ENCODE results near the gene GOLGB1. TPM values are rescaled to one million over a fixed set of nuclear protein-coding genes. Genes with fewer than 3 reads are reported as not detected.
"Not testable (repeated sequence)": the region's sequence is repeated elsewhere in the genome, so short reads cannot be mapped to it uniquely, and the experiment has no call there.

The GOLGB1 gene
- total RNA-seq, 1 donor from 2014 or later, result 87.9 TPM

GRCh38 chr3:121698476-121698875, 51.1 kb downstream of the GOLGB1 start:
- H3K27ac ChIP-seq, result no peak overlapping the region
- intact Hi-C loops (cut with DNase I), result no loop called here
- DNase-seq (ENCODE audit: low spot score in 2 of 2), result no peak
- no peak overlapping the region for H3K4me3 ChIP-seq
- no peaks in the 10 kb centered on the region for H3K27me3 ChIP-seq
- H3K4me1 ChIP-seq, result no peaks in the 10 kb centered on the region
- H3K36me3 ChIP-seq, result peaks cover 43 to 83% of the 10 kb centered on the region in 2 donors
- TF ChIP-seq CTCF (IDR thresholded peaks at IDR 0.05), result no peak
- H3K9me3 ChIP-seq, result no peaks in the 10 kb centered on the region

- Histone ChIP-seq H3K36me3 (peaks cover 47 to 84% of the 10 kb centered on the region in 2 donors), H3K4me3 (no peak overlapping the region), H3K4me1 (no peaks in the 10 kb centered on the region), H3K9me3 (no peaks in the 10 kb centered on the region), H3K27ac (no peak overlapping the region), H3K27me3 (no peaks in the 10 kb centered on the region)
- no peak for TF ChIP-seq CTCF (IDR thresholded peaks at IDR 0.05)
- no peak for DNase-seq (ENCODE audit: low spot score in 2 of 2)
- intact Hi-C loops (cut with DNase I), result no loop called here
These were observed 53.4 kb downstream of the GOLGB1 start for GRCh38 chr3:121696186-121696585.

GRCh38 chr3:121692010-121692699, 57.4 kb downstream of the GOLGB1 start:
- H3K4me3 ChIP-seq, result no peak overlapping the region
- H3K36me3 ChIP-seq, result peaks cover 15 to 71% of the 10 kb centered on the region in 2 donors
- intact Hi-C loops (cut with DNase I), result no loop called here
- no peak for DNase-seq (ENCODE audit: low spot score in 2 of 2)
- H3K4me1 ChIP-seq, result no peaks in the 10 kb centered on the region
- H3K9me3 ChIP-seq, result no peaks in the 10 kb centered on the region
- no peak overlapping the region for H3K27ac ChIP-seq
- H3K27me3 ChIP-seq, result no peaks in the 10 kb centered on the region
- TF ChIP-seq CTCF (IDR thresholded peaks at IDR 0.05), result no peak

GRCh38 chr3:121690777-121691405, 58.6 kb downstream of the GOLGB1 start:
- intact Hi-C loops (cut with DNase I), result no loop called here
- Histone ChIP-seq H3K27ac (no peak overlapping the region), H3K4me1 (no peaks in the 10 kb centered on the region), H3K27me3 (no peaks in the 10 kb centered on the region), H3K36me3 (peaks cover 19 to 75% of the 10 kb centered on the region in 2 donors), H3K4me3 (no peak overlapping the region), H3K9me3 (no peaks in the 10 kb centered on the region)
- TF ChIP-seq CTCF (IDR thresholded peaks at IDR 0.05), result no peak
- no peak for DNase-seq (ENCODE audit: low spot score in 2 of 2)

GRCh38 chr3:121688747-121689146, 60.8 kb downstream of the GOLGB1 start:
- intact Hi-C loops (cut with DNase I); H3K4me1 ChIP-seq: not testable (repeated sequence)
- peaks cover 20 to 78% of the 10 kb centered on the region in 2 donors for H3K36me3 ChIP-seq

GRCh38 chr3:121681792-121682191, 67.7 kb downstream of the GOLGB1 start:
- H3K4me3 ChIP-seq, result no peak overlapping the region
- intact Hi-C loops (cut with DNase I), result no loop called here
- H3K27me3 ChIP-seq, result no peaks in the 10 kb centered on the region
- peaks cover 46 to 78% of the 10 kb centered on the region in 2 donors for H3K36me3 ChIP-seq
- no peak for TF ChIP-seq CTCF (IDR thresholded peaks at IDR 0.05)
- no peaks in the 10 kb centered on the region for H3K9me3 ChIP-seq
- no peak overlapping the region for H3K27ac ChIP-seq
- DNase-seq (ENCODE audit: low spot score in 2 of 2), result no peak
- no peaks in the 10 kb centered on the region for H3K4me1 ChIP-seq

More at GRCh38 chr3:121688747-121689146, 60.8 kb downstream of the GOLGB1 start:
- not testable (repeated sequence) for H3K4me3 ChIP-seq; H3K27me3 ChIP-seq; H3K9me3 ChIP-seq; H3K27ac ChIP-seq; DNase-seq (ENCODE audit: low spot score in 2 of 2)
